ENCODE results near the gene STAB2.
A peak's percentile ranks its signal among the peaks of the same experiment; 100 is the strongest.

The STAB2 gene, protein sequence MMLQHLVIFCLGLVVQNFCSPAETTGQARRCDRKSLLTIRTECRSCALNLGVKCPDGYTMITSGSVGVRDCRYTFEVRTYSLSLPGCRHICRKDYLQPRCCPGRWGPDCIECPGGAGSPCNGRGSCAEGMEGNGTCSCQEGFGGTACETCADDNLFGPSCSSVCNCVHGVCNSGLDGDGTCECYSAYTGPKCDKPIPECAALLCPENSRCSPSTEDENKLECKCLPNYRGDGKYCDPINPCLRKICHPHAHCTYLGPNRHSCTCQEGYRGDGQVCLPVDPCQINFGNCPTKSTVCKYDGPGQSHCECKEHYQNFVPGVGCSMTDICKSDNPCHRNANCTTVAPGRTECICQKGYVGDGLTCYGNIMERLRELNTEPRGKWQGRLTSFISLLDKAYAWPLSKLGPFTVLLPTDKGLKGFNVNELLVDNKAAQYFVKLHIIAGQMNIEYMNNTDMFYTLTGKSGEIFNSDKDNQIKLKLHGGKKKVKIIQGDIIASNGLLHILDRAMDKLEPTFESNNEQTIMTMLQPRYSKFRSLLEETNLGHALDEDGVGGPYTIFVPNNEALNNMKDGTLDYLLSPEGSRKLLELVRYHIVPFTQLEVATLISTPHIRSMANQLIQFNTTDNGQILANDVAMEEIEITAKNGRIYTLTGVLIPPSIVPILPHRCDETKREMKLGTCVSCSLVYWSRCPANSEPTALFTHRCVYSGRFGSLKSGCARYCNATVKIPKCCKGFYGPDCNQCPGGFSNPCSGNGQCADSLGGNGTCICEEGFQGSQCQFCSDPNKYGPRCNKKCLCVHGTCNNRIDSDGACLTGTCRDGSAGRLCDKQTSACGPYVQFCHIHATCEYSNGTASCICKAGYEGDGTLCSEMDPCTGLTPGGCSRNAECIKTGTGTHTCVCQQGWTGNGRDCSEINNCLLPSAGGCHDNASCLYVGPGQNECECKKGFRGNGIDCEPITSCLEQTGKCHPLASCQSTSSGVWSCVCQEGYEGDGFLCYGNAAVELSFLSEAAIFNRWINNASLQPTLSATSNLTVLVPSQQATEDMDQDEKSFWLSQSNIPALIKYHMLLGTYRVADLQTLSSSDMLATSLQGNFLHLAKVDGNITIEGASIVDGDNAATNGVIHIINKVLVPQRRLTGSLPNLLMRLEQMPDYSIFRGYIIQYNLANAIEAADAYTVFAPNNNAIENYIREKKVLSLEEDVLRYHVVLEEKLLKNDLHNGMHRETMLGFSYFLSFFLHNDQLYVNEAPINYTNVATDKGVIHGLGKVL (N-terminal part only)

DNA sequence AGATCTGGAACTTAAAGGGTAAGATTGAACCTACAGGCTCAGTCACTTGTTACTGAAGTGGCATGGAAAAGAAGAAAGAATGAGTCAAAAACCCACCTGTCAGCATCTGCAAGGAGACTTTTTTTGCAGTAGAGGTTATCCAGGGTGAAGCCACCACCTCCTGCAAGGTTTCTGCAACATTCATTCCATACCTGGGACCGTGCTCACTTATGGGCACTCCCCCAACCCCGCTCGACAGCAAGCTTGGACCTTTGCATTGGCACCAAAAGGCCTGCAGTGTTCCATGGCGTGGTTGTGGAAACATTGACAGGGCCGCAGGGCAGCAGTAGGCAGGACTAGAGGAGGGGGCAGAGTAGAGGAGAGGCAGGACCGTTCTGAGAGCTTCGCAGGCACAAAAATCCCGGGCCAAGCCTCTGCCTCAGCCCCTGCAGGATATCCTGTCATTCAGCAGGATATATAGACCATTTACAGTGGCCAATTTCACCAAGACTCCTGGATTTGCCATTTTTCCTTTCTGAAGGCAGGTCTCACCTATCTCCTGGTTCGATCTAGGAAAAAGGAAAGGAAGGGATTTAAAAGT lies at the start of gene STAB2:
Gene STAB2 (plus strand): TSS at position 483 of the 580 bp plus-strand sequence. CDS start 204 bp downstream, outside the sequence.
- DNase-seq = no peak

DNA sequence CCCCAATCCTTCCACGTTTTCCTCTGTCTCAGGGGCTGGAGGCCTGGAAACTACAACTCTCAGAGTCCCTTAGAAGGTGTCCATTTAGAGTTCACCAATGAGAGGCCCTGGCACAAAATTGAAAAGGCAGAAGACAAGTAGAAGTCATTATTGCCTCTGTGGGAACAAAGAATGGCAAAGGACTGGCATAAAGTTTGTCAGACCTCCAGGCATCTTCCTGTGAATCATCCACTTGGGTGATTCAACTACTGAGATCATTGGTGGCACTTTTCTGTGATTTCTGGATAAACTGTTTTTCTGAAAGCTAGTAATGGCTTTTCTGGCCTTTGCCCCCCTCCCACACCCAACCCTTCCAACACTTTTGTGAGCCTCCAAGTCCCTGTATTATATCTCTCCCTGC lies 48.7 kb upstream of the STAB2 start:
- no peak for DNase-seq

DNA sequence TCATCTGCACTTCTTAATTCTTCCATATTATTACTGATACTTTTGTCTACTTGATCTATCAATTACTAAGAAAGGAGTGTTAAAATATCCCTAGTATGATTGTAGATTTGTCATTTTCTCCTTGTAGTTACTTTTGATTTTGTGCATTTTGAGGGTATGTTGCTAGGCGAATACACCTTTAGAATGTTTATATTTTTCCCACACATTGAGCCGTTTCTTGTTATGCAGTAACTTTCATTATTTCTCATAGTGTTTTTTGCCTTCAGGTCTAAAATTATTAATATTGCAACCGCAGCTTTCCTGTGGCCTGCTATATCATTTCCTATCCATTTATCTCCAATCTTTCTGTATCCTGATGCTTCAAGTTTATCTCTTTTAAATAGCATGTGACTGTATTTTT lies 46.8 kb upstream of the STAB2 start:
- DNase-seq = no peak

DNA sequence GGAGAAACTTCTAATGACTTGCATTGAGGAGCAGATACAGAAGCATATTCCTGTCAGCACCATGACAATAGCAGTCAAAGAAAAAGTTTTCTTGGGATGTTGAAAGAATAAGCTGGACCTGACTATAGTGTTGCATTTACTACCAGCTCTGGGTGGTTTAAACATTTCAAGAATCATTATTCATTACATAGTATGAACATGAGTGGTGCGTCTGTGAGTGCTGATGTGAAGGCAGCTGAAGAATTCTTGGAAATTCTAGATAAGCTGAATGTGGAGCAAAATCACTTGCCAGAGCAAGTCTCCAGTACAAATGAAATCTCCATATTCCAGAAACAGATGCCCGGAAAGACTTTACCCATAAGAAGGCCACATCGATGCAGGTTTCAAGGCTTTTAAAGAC lies 45.0 kb upstream of the STAB2 start:
- no peak for DNase-seq

DNA sequence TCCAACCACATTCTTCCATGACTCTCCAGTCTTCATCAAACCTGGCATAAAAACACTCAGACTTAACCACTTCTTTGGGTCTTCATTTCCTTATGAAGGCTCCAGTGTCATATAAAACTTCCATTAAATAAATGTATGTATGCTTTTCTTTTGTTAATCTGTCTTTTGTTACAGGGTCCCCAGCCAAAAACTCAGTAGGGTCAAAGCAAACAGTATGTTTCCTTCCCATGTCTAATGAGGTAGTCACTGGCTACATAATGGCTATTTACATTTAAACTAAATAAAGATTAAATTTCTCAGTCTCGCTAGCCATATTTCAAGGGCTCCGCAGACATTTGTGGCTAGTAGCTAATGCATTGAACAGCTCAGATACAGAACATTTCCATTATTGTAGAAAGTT lies 40.1 kb upstream of the STAB2 start:
- DNase-seq = no peak

DNA sequence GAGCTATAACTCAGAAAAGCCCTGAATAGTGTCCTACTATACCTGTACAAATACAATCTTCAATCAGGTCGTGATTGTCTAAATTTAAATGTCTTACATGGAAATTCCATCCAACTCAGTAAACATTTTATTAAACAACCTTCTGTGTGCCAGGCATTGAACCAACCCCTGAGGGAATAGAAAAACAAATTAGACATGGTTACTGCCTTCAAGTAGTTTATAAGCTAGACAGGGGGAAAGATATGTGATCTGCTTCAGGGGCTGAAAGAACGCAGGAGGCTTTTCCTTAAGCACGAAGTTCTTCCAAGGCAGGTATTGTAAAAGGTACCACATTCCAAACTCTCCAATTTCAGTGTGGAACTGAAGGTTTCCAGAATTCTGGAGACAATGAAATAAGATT lies 39.7 kb upstream of the STAB2 start:
- DNase-seq = no peak

DNA sequence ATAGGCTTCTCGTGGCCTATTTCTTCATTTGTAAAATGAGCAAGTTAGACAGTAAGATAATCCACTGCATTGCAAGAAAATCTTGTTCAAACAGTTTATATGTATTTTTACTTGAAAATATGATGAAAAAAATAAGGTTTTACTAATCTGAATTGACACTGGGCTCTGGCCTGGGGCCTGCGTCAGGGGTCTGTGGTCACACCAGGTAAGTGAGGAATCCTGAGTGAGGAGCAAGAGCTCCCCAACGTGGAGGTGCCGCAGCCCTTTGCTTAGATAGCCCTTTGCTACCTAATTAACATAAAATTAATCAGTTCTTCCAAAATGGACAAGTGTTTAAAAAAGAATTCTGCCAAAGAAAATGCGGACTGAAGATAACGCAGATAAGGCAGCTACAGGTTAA lies 39.1 kb upstream of the STAB2 start:
- no peak for DNase-seq

DNA sequence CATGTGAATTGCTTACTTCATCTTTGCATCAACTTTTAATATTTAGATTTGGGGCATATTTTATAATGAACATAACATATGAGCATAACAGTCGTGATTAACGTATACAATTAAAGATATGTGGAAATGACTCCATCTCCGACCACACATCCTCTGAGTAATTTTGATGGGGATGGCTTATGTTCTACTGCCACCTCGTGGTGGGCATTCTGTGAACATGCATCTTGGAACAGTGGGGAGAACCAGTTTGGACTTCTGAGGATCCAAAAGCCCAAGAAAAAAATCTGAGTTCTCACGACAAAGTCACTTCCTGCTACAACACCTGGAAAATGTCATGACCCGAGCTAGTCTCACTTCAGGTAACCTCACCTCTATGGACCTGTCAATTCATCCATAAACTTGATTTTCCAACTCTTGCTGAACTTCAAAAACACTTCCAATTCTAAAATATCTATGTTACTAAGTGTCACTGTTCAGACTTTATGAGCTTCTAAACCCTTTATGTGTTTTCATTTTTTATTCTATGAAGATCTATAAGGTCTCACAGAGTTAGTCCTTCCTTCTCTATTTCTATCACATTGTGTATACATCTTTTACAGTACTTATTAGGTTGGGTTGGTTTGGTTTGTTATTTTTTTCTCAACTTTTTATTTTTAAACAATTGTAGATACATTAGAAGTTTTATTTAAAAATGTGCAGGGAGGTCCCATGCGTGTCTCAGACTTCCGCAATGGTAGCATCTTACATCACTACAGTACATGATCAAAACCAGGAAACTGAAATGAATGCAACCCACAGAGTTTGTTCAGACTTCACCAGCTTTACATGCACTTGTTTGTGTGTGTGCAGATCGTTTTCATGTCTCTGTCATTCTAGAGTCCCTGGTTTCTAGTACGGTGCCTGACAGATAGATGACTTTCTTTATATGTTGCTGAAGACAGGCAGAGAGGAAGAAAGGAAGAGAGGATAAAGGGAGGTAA lies 38.2 kb upstream of the STAB2 start:
- peak; percentile 52 for DNase-seq

DNA sequence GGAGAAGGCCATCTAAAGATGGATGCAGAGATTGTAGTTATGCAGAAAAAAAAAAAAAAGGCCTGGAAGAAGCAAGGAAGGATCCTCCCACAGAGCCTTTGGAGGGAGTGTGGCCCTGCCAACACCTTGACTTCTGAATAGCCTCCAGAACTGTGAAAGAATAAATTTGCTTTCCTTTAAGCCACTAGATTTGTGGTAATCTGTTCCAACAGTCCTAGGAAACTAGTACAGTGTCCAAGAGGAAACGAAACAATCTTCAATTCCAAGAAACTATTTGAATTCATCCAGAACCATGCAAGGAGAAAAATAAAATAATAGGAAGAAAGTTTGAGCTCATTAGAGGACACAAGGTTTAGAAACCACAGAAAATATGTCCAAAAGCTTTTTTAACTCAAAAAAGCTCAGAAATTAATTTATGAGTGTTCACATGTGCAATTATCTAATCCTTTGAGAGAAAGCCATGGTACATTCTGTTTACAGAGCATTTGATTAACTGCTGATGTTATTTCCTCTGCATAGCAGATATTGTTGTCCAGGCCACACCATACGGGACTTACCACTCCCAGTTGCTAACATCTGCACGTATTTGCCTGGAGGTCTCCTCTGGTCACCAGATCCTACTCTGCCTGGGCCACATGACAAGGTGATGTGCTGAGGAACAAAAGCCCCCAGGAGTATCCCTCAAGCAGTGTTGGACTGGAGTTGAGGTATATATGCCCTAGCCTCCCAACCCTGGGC lies 30.0 kb upstream of the STAB2 start:
- no peak for DNase-seq

DNA sequence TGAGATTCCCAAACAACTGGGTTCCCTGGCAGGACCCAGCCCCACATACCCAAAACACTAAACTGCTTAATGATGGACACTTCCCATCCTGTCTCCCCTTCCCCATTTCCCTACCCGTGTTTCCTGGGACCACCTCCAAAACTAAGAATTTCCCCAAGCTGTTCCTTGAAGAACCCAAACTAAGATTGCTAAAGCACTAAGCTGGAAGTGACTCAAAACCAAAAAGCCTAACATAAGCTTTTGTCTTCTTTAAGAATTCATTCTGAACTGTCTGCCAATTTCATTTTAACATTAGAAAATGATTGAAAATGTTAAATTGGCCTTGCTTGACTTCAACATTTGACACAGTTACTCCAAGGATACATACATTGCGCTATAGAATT lies 29.5 kb upstream of the STAB2 start:
- DNase-seq = no peak

DNA sequence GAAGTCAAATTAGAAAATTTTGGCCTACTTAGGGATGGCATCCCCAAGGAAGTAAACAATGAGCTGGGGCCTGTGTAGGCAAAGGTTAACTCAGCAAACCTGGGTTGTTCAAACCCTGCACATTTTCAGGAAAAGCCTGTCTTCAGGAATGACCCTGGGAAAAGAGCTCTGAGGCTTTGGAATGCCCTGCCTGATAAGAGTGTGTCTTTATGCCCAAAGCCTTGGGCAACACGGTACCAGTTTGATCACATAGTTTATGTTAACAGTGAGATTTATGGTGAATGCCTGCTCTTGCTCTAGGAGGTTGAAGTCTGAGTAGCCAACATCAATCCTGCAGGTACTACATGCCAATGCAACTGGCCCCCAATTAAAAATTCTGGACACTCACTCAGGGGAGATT lies 28.2 kb upstream of the STAB2 start:
- no peak for DNase-seq

DNA sequence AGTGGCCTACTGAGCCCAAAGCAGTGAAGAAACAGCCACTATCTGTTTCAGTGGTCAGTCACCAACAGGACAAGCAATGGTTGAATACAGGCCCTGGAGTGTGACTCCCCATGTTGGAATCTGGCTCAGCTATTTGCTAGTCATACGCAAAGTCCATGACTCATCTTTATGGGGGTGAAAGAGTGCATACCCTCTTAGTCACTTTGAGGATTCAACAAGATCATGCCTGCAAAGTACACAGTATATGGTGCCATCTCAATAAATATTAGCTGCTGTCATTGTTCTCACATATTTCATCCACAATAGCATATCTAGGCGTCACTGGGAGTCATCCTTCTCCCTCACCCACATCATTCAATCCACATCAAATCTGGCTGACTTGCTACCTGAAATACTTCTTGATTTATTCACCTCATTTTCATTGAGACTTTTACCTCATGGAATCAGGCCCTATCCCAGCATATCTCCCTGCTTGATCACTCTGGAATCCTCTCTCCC lies 26.4 kb upstream of the STAB2 start:
- DNase-seq = no peak

DNA sequence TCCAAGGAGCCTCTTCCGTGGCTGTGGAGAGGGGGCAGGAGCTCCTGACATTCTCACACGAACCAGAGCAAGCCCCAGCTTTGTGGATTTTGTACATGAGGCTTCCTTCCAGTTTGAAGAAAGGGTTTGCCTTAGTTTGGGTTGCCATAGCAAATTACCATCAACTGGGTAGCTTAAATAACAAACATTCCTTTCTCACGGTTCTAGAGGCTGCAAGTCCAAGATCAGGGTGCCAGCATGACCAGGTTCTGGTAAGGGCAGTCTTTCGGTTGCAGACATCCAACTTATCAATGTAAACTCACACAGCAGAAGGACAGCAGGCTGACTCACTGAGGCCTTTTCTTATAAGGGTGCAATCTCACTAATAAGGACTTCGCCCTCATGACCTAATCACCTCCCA lies 25.9 kb upstream of the STAB2 start:
- DNase-seq = no peak

DNA sequence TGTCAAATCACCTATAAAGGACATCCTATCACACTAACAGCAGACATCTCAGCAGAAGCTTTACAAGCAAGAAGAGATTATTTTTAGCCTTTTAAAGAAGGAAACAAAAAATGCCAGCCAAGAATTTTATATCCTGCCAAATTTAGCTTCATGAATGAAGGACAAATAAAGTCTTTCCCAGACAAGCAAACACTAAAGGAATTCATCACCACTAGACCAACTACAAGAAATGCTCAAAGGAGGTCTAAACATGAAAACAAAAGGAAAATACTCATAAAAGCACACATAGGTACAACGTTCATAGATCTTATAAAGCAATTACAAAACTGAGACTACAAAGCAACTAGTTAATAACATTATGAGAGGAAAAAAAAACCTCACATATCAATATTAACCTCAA lies 20.7 kb upstream of the STAB2 start:
- DNase-seq = no peak

DNA sequence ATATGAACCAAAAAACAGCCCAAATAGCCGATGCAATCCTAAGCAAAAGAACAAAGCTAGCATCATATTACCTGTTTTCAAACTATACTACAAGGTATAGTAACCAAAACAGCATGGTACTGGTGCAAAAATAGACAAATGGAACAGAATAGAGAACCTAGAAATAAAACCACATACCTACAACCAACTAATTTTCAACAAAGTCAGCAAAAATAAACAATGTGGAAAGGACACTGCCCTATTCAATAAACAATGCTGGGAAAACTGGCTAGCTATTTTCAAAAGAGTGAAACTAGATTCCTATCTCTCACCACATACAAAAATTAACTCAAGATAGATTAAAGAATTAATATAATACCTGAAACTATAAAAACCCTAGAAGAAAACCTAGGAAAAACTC lies 17.8 kb upstream of the STAB2 start:
- DNase-seq = no peak

DNA sequence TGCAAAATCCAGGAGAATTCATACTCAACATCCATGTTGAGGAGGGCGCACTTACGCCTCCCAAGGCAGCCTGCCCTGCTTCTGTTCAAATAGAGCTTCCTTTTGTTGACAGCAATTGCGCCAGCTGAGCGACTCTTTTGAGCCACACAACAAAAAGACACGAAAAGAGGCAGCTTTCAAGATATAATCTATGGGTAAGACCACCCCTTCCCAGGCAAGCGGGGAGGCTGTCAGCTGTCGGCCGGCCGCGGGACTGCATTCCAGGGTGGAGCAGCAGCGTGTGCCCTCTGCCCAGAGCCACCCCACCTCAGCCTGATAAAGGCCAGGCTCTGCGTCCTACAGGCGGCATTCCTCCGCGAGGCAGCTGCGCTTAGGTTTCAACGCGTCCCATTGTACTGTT lies 15.8 kb upstream of the STAB2 start:
- no peak for DNase-seq

DNA sequence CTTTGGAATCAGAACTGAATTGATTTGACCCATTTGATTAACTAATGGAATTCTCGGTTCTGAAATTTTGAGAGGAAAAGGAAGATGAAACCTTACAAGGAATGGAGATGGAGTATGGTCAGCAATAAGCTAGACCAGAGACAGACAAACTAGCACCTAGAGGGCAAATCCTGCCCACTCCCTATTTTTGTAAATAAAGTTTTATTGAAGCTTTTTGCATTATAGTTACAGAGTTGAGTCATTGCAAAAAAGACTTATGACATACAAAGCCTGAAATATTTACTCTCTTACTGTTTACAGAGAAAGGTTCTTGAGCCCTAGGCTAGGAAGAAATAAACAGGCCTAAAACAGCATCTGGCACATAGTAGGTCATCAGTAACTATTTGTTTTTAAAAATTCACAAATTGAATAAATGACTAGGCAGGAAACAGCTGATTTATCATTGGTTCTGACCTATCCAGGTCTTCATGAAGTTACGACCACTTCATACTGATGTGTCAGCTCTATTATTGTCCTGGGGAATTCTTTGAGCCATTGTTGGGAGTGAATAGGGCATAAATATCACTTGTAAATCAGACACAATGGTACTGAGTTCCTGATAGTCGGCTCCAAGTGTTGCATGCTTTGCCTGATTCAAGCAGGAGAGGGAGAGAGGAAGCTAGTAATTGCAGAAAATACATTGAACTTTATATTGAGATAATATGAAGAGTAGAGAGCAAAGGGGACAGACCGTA lies 14.6 kb upstream of the STAB2 start:
- DNase-seq = no peak

DNA sequence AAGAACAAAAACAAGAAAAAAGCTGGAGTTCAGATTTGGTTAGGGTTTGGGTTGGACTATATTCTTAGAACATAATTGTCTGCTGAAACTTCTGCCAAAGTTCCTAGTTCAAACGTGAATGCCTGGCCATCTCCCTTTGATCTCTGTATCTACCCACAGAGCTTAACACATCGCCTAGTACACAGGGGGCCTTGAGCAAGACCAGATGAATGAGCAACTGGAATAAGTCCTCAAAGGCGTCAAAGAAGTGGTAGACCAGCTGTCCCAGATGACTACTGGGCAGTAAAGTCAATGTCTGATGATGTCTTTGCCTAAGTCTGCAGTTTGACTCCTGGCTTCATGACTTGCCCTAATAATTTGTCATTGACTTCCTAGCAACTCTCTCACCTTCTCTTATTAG lies 13.9 kb upstream of the STAB2 start:
- no peak for DNase-seq

DNA sequence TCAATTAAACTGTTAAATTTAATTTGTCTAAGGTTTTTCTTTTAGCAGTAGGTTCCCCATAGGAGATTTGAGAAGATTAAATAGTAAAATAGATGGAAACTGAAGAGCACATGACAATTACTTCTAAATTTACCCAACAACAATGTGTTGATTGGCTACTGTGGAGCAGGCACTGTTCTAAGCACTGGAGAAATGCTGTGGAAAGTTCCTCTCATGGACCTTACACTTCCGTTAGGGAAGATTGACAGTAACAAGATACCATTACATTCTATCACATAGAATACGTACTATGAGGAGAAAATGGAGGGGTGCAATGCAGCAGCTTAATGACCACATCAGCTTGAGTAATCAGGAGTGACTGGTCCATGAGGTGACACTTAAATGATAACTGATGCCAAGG lies 8.1 kb upstream of the STAB2 start:
- DNase-seq = no peak

DNA sequence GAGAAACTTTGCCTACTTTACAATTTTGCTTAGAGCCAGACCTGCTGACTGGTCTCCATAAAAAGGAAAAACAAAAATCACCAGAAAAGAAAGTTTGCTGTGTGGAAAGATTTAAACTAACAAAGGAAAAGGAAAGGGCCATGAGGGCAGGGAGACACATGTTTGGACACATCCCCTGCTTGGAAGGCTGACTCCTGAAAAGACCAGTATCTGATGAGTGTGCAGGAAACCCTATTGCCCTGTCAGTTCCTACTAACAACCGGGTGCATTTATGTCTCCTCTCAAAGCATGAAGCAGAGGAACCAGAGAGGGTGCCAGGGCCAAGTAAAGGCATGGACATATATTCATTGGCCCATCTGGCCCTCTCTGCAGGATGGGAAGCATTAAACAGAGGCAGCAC lies 7.0 kb upstream of the STAB2 start:
- DNase-seq = no peak

Measured in NCI-H2171 (cell line).